H1 (cell line): ENCODE data around the gene HSD17B8. TPM values are rescaled to one million over a fixed set of nuclear protein-coding genes. Genes with fewer than 3 reads are reported as not detected.

ENCODE experiments used
- CTCF ChIA-PET: fragments of 300-600 bp; sonication (Branson Sonifier 250); formaldehyde crosslinking; loops from one replicate; lab custom pipeline; 2021; ENCODE audit not compliant: partially characterized antibody; lab: Charles Lee
- POLR2A ChIA-PET: fragments of 300-600 bp; sonication (Branson Sonifier 250); formaldehyde crosslinking; loops from one replicate; lab custom pipeline; 2021; ENCODE audit warnings: inconsistent platforms; ENCODE audit not compliant: partially characterized antibody; lab: Charles Lee
- DNase-seq, 2 experiments: peaks; one replicate each; pipeline versions ENCODE4 v3.0.0 to v3.0.0-alpha.2; 2010 to 2022; ENCODE audit warnings: low spot score in 2 of 2, low read depth in 1 of 2, mixed read lengths in 1 of 2
- FAIRE-seq: peaks from 2 replicates; lab custom pipeline; 2011; peaks lifted over from hg19 to GRCh38; lab: Jason Lieb, UNC
- H2AFZ ChIP-seq: 2 replicates; pipeline ENCODE4 v1.8.1; 2012; ENCODE audit warnings: low read length, inconsistent platforms
- H2AK5ac ChIP-seq: 2 replicates; pipeline ENCODE4 v1.6.1; 2013; ENCODE audit warnings: low read depth, low read length
- H2BK120ac ChIP-seq: replicated peaks from 2 replicates; pipeline ENCODE3; 2013; ENCODE audit warnings: low read depth, low read length, inconsistent platforms
- H2BK12ac ChIP-seq: 2 replicates; pipeline ENCODE4 v1.6.1; 2013; ENCODE audit warnings: low read depth, low read length
- H2BK15ac ChIP-seq: 2 replicates; pipeline ENCODE4 v1.6.1; 2013; ENCODE audit warnings: low read length
- H2BK20ac ChIP-seq: 2 replicates; pipeline ENCODE4 v1.6.1; 2013; ENCODE audit warnings: low read length
- H2BK5ac ChIP-seq: 2 replicates; pipeline ENCODE4 v1.6.1; 2013; ENCODE audit warnings: low read depth, low read length
- H3K14ac ChIP-seq: 2 replicates; pipeline ENCODE4 v1.6.1; 2013; ENCODE audit warnings: inconsistent platforms; ENCODE audit not compliant: insufficient read length
- H3K18ac ChIP-seq: 2 replicates; pipeline ENCODE4 v1.6.1; 2013; ENCODE audit warnings: low read length; ENCODE audit errors: extremely low read depth
- H3K23ac ChIP-seq: 2 replicates; pipeline ENCODE4 v1.6.1; 2013; ENCODE audit warnings: inconsistent platforms; ENCODE audit not compliant: insufficient read length
- H3K23me2 ChIP-seq: 2 replicates; pipeline ENCODE4 v1.6.1; 2013; ENCODE audit warnings: low read depth, low read length
- H3K27ac ChIP-seq: 2 replicates; pipeline ENCODE4 v1.6.1; 2011; ENCODE audit warnings: low read depth, low read length, inconsistent platforms
- H3K27me3 ChIP-seq, 4 experiments: replicated peaks in 1 of 4; 1 replicate in 1 of 4; 2 replicates in 3 of 4; pipeline versions ENCODE4 v1.6.1 to v1.8.1; 2011 to 2013; ENCODE audit warnings: low read length in 3 of 4, mild to moderate bottlenecking in 3 of 4, inconsistent platforms in 2 of 4, mixed read lengths in 2 of 4, moderate library complexity in 1 of 4; ENCODE audit not compliant: control insufficient read depth in 3 of 4, insufficient read depth in 3 of 4; ENCODE audit errors: extremely low read depth in 1 of 4
- H3K36me3 ChIP-seq, 4 experiments: 2 replicates each; pipeline versions ENCODE4 v1.6.1 to v1.8.1; 2011 to 2013; ENCODE audit warnings: mild to moderate bottlenecking in 4 of 4, low read length in 3 of 4, moderate library complexity in 2 of 4, control low read depth in 1 of 4, inconsistent platforms in 1 of 4; ENCODE audit not compliant: insufficient read depth in 4 of 4, control insufficient read depth in 2 of 4
- H3K4ac ChIP-seq: replicated peaks from 2 replicates; pipeline ENCODE3; 2013; ENCODE audit warnings: low read length, low read depth, mixed read lengths, inconsistent platforms; ENCODE audit not compliant: insufficient read length
- H3K4me1 ChIP-seq, 4 experiments: replicated peaks in 1 of 4; 1 replicate in 1 of 4; 2 replicates in 3 of 4; pipeline versions ENCODE4 v1.6.1 to v1.8.1; 2011 to 2013; ENCODE audit warnings: low read length in 3 of 4, inconsistent platforms in 2 of 4, mixed read lengths in 1 of 4; ENCODE audit not compliant: insufficient read depth in 4 of 4, control insufficient read depth in 3 of 4
- H3K4me2 ChIP-seq, 2 experiments: 2 replicates each; pipeline versions ENCODE4 v1.6.1 to v1.8.1; 2011 to 2013; ENCODE audit warnings: low read depth in 2 of 2, low read length in 2 of 2, control low read depth in 1 of 2, inconsistent platforms in 1 of 2, mild to moderate bottlenecking in 1 of 2; ENCODE audit not compliant: insufficient read depth in 1 of 2
- H3K4me3 ChIP-seq, 4 experiments: fragments of 200-600, 300-600 bp in 1 of 4; sonication (generic), shearing (Covaris generic), sonication (Bioruptor Twin) in 1 of 4; 2 replicates each; pipeline versions ENCODE4 v1.5.1 to v1.8.1; 2011 to 2016; ENCODE audit warnings: low read length in 4 of 4, low read depth in 3 of 4, control low read depth in 2 of 4, inconsistent platforms in 2 of 4, mild to moderate bottlenecking in 2 of 4, mixed read lengths in 1 of 4, moderate library complexity in 1 of 4; ENCODE audit not compliant: insufficient read depth in 2 of 4; ENCODE audit errors: extremely low read depth in 1 of 4
- H3K56ac ChIP-seq: replicated peaks from 2 replicates; pipeline ENCODE3; 2013; ENCODE audit warnings: low read depth, mild to moderate bottlenecking, mixed read lengths, low read length, inconsistent platforms; ENCODE audit not compliant: insufficient read length
- H3K79me1 ChIP-seq: 2 replicates; pipeline ENCODE4 v1.6.1; 2013; ENCODE audit warnings: low read depth, low read length, control low read depth
- H3K79me2 ChIP-seq, 2 experiments: 2 replicates each; pipeline versions ENCODE4 v1.6.1 to v1.8.1; 2012 to 2013; ENCODE audit warnings: low read length in 2 of 2, mild to moderate bottlenecking in 2 of 2, inconsistent platforms in 1 of 2; ENCODE audit not compliant: insufficient read depth in 2 of 2, control insufficient read depth in 1 of 2
- H3K9ac ChIP-seq, 4 experiments: replicated peaks in 1 of 4; 1 replicate in 1 of 4; 2 replicates in 3 of 4; pipeline versions ENCODE4 v1.6.1 to v1.8.1; 2011 to 2013; ENCODE audit warnings: low read depth in 3 of 4, low read length in 3 of 4, control low read depth in 2 of 4, mild to moderate bottlenecking in 2 of 4, moderate library complexity in 2 of 4, inconsistent platforms in 1 of 4; ENCODE audit errors: extremely low read depth in 1 of 4
- H3K9me3 ChIP-seq, 2 experiments: 2 replicates each; pipeline versions ENCODE4 v1.6.1 to v1.8.1; 2012 to 2013; ENCODE audit warnings: mild to moderate bottlenecking in 2 of 2, moderate library complexity in 2 of 2, control low read depth in 1 of 2, inconsistent platforms in 1 of 2, low read depth in 1 of 2, low read length in 1 of 2, mixed read lengths in 1 of 2; ENCODE audit not compliant: insufficient read depth in 2 of 2
- H4K20me1 ChIP-seq, 2 experiments: replicated peaks in 1 of 2; 2 replicates each; pipeline versions ENCODE3 to v1.8.1; 2011 to 2013; ENCODE audit warnings: inconsistent platforms in 2 of 2, low read length in 2 of 2, mild to moderate bottlenecking in 1 of 2; ENCODE audit not compliant: insufficient read depth in 2 of 2, control insufficient read depth in 1 of 2
- H4K5ac ChIP-seq: 2 replicates; pipeline ENCODE4 v1.6.1; 2013; ENCODE audit warnings: low read length, low read depth, mixed read lengths, inconsistent platforms; ENCODE audit not compliant: insufficient read length
- H4K8ac ChIP-seq: 2 replicates; pipeline ENCODE4 v1.8.0; 2013; ENCODE audit warnings: mild to moderate bottlenecking, moderate library complexity, low read length, inconsistent platforms; ENCODE audit not compliant: insufficient read depth; ENCODE audit errors: extremely low read depth
- H4K91ac ChIP-seq: replicated peaks from 2 replicates; pipeline ENCODE3; 2013; ENCODE audit warnings: low read length, mixed read lengths, inconsistent platforms; ENCODE audit not compliant: insufficient read length
- CHD1 ChIP-seq: IDR thresholded peaks from 2 replicates; pipeline ENCODE4 v1.6.1; 2012; ENCODE audit warnings: low read depth, low read length, improper control_type of control experiment
- EZH2 ChIP-seq: fragments of 200-600 bp; sonication (generic); IDR thresholded peaks from 2 replicates; pipeline ENCODE4 v1.7.1; 2012; ENCODE audit warnings: low read depth, mild to moderate bottlenecking, moderate library complexity, low read length, inconsistent platforms; ENCODE audit not compliant: severe bottlenecking
- HDAC2 ChIP-seq, 2 experiments: fragments of 300-600 bp in 1 of 2; sonication (generic) in 1 of 2; IDR thresholded peaks; 2 replicates each; pipeline ENCODE4 v1.6.1; 2011 to 2012; ENCODE audit warnings: low read depth in 2 of 2, low read length in 2 of 2, mild to moderate bottlenecking in 2 of 2, moderate library complexity in 2 of 2, borderline replicate concordance in 1 of 2, inconsistent platforms in 1 of 2
- JUND ChIP-seq: IDR thresholded peaks from 2 replicates; pipeline ENCODE4 v1.6.1; 2011; ENCODE audit warnings: mild to moderate bottlenecking, improper control_type of control experiment, low read length
- MAFK ChIP-seq: IDR thresholded peaks from 2 replicates; pipeline ENCODE4 v1.6.1; 2012; ENCODE audit warnings: low read depth, mild to moderate bottlenecking, improper control_type of control experiment, low read length
- NRF1 ChIP-seq: IDR thresholded peaks from 2 replicates; pipeline ENCODE4 v1.6.1; 2011; ENCODE audit warnings: mild to moderate bottlenecking, low read depth, low read length, improper control_type of control experiment
- RFX5 ChIP-seq: IDR thresholded peaks from 2 replicates; pipeline ENCODE4 v1.6.1; 2011; ENCODE audit warnings: low read depth, low read length, improper control_type of control experiment, borderline replicate concordance
- SAP30 ChIP-seq: fragments of 300-600 bp; sonication (generic); IDR thresholded peaks from 2 replicates; pipeline ENCODE4 v1.7.1; 2012; ENCODE audit warnings: low read length, moderate library complexity, mild to moderate bottlenecking, inconsistent platforms; ENCODE audit not compliant: insufficient read depth, insufficient replicate concordance
- SP2 ChIP-seq: IDR thresholded peaks from 2 replicates; pipeline ENCODE4 v1.6.1; 2012; ENCODE audit warnings: mild to moderate bottlenecking, low read length, inconsistent platforms
- YY1 ChIP-seq: IDR thresholded peaks from 2 replicates; pipeline ENCODE4 v1.6.1; 2011; ENCODE audit warnings: low read depth, mild to moderate bottlenecking, low read length
- WGBS, 2 experiments: shearing (Covaris generic) in 1 of 2; methylation state at CpG; one replicate each; pipeline versions ENCODE4 v1.1.6 to v1.1.7; 2013 to 2015; ENCODE audit warnings: low lambda C conversion rate in 2 of 2, mixed read lengths in 2 of 2, inconsistent platforms in 1 of 2, low coverage in 1 of 2, missing lambda C conversion rate in 1 of 2; ENCODE audit not compliant: insufficient replicate concordance in 2 of 2, insufficient coverage in 1 of 2, insufficient read length in 1 of 2; ENCODE audit errors: extremely low coverage in 1 of 2, missing lambda C conversion rate in 1 of 2; 5-methylcytosine and 5-hydroxymethylcytosine counted together
- polyA plus RNA-seq, 7 experiments: library from polyadenylated mRNA; depleted of rRNA in 3 of 7; stranded (reverse) in 5 of 7; unstranded in 2 of 7; fragments of >200 nt in 5 of 7; fragments of 200-250 nt in 2 of 7; gene quantifications; 1 replicate in 5 of 7; 2 replicates in 1 of 7; 4 replicates in 1 of 7; pipeline versions ENCODE4 v1.2.1 to v1.2.3, GENCODE V29; 2011 to 2013; ENCODE audit warnings: missing spikeins in 2 of 7, mixed read lengths in 2 of 7
- total RNA-seq: library from RNA; stranded (reverse); fragmentation: NEBNext Ultra II Directional; extraction: Animal tissue kit (Norgen Biotek cat#: 25700); gene quantifications from 2 replicates; pipeline ENCODE4 v1.2.1, GENCODE V29; 2021
- TF ChIP-seq, protein P1 (sequence below), 3 experiments: IDR thresholded peaks; 1 replicate in 2 of 3; 2 replicates in 1 of 3; pipeline versions ENCODE4 v1.5.1 to v1.6.1; 2011; ENCODE audit warnings: low read length in 3 of 3, mild to moderate bottlenecking in 3 of 3, inconsistent platforms in 2 of 3, low read depth in 1 of 3, moderate library complexity in 1 of 3; ENCODE audit not compliant: insufficient read depth in 1 of 3; ENCODE audit errors: control extremely low read depth in 1 of 3

HSD17B8 gene
- total and polyA plus RNA-seq, 2 of the 8 experiments (the other 6 are each of a cell fraction or from before 2014, with no cell fraction given): 3.3 to 17.1 TPM

DNA sequence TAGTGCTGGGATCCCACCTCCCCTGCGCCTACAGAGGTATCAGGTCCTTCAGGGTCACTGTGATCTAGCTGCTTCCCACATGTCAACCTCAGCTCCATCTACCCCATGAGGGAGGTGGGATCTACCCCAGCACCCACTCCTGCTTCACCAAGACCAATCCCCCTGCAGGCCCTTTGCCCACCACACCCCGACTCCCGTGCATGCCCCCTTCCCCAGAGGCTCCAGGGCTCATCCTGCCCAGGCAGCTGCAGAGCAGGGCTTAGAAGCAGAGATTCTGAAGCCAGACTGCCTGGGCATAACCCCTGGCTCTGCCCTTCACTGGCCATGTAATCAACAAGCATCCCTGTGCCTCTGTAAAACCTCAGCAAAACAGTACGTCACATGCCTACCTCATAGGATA is 29.7 kb upstream of the HSD17B8 start:
- H3K9ac ChIP-seq: peak overlapping the region in 1 of 4 experiments; percentile 30; a peak in 2 of 7 replicates
- H3K14ac ChIP-seq: no peak overlapping the region
- H3K4me2 ChIP-seq: no peak overlapping the region
- 77% methylated on average over 4 of the region's 4 CpGs; no CpG with 5 or more reads in 1 of the 2 experiments for WGBS, 2 experiments
- no peak overlapping the region; the same call in 1 of the 2 replicates for H2BK12ac ChIP-seq
- no peak overlapping the region for H3K4ac ChIP-seq
- H2BK15ac ChIP-seq: no peak overlapping the region
- H3K27me3 ChIP-seq: no peaks in the 10 kb centered on the region
- FAIRE-seq: no peak
- H3K23me2 ChIP-seq: no peaks in the 10 kb centered on the region
- H4K20me1 ChIP-seq: peaks cover 0 to 3% of the 10 kb centered on the region in 2 experiments
- H4K8ac ChIP-seq: no peak overlapping the region
- no peak overlapping the region for H2AFZ ChIP-seq
- H3K23ac ChIP-seq: no peak overlapping the region
- no peaks in the 10 kb centered on the region; a peak in 1 of 4 replicates for H3K79me2 ChIP-seq
- no peaks in the 10 kb centered on the region; a peak in 2 of 7 replicates for H3K4me1 ChIP-seq
- no peak overlapping the region for H2BK120ac ChIP-seq
- DNase-seq: no peak
- H3K79me1 ChIP-seq: no peaks in the 10 kb centered on the region
- no peak overlapping the region for H4K5ac ChIP-seq
- H2BK5ac ChIP-seq: no peak overlapping the region
- H2BK20ac ChIP-seq: no peak overlapping the region
- no peaks in the 10 kb centered on the region for H3K36me3 ChIP-seq
- no peak overlapping the region for H3K56ac ChIP-seq
- no peaks in the 10 kb centered on the region for H3K9me3 ChIP-seq
- H3K18ac ChIP-seq: no peak overlapping the region
- CTCF ChIA-PET: interaction anchor here (0.6 to 5.5 kb wide), 14 partner anchors 13 to 303 kb away, joined by 3 to 74 read pairs (median 5); no protein-coding TSS in a partner anchor
- H4K91ac ChIP-seq: no peak overlapping the region
- POLR2A ChIA-PET: interaction anchor here (0.6 to 3.8 kb wide), 8 partner anchors 45 to 233 kb away, joined by 3 to 17 read pairs (median 3); no protein-coding TSS in a partner anchor
- no peak overlapping the region for H3K4me3 ChIP-seq
- H2AK5ac ChIP-seq: 0 out of 2 replicates have a peak overlapping the region, but pooled peaks have one; percentile 47
- no peak overlapping the region for H3K27ac ChIP-seq
- TF ChIP-seq JUND (no peak), MAFK (no peak), YY1 (no peak), SP2 (no peak), CHD1 (no peak), HDAC2 (IDR thresholded peaks at IDR 0.05; ENCODE audit: borderline replicate concordance in 1 of 2, low read depth in 2 of 2, low read length in 2 of 2) (no peak), NRF1 (no peak), RFX5 (no peak), SAP30 (no peak), EZH2 (no peak)
- TF ChIP-seq, protein P1, sequence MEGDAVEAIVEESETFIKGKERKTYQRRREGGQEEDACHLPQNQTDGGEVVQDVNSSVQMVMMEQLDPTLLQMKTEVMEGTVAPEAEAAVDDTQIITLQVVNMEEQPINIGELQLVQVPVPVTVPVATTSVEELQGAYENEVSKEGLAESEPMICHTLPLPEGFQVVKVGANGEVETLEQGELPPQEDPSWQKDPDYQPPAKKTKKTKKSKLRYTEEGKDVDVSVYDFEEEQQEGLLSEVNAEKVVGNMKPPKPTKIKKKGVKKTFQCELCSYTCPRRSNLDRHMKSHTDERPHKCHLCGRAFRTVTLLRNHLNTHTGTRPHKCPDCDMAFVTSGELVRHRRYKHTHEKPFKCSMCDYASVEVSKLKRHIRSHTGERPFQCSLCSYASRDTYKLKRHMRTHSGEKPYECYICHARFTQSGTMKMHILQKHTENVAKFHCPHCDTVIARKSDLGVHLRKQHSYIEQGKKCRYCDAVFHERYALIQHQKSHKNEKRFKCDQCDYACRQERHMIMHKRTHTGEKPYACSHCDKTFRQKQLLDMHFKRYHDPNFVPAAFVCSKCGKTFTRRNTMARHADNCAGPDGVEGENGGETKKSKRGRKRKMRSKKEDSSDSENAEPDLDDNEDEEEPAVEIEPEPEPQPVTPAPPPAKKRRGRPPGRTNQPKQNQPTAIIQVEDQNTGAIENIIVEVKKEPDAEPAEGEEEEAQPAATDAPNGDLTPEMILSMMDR (IDR thresholded peaks at IDR 0.05; ENCODE audit: control extremely low read depth in 1 of 3, insufficient read depth in 1 of 3, low read depth in 1 of 3, low read length in 3 of 3): no peak
